HG03520 (cell line): ENCODE measurements around the gene LEKR1.

Experiments used
- ATAC-seq: cut with Tn5 transposase; IDR thresholded peaks from one replicate; pipeline ENCODE4 v1.9.1; 2021; ENCODE audit warnings: mild to moderate bottlenecking, moderate library complexity; ENCODE audit not compliant: unreplicated experiment

LEKR1 gene

DNA sequence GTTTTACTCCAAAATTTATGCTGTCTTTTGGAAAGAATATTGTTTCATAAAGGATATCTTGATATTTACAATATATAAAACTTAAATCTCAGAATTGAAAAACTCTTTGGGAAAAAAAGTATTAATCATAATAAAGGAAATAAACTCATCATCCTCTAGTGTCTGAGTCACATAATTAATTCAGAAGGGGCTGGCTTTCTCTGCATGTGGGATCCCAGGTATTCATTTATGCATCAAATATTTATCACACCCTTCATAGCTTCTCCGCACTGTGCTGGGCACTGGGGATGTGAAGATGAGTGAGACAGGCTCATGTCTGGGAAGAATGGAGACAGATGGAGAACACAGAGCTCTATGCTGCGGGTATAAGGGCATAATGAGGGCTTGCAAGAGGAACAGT is 268.1 kb downstream of the LEKR1 start:
- no peak for ATAC-seq

DNA sequence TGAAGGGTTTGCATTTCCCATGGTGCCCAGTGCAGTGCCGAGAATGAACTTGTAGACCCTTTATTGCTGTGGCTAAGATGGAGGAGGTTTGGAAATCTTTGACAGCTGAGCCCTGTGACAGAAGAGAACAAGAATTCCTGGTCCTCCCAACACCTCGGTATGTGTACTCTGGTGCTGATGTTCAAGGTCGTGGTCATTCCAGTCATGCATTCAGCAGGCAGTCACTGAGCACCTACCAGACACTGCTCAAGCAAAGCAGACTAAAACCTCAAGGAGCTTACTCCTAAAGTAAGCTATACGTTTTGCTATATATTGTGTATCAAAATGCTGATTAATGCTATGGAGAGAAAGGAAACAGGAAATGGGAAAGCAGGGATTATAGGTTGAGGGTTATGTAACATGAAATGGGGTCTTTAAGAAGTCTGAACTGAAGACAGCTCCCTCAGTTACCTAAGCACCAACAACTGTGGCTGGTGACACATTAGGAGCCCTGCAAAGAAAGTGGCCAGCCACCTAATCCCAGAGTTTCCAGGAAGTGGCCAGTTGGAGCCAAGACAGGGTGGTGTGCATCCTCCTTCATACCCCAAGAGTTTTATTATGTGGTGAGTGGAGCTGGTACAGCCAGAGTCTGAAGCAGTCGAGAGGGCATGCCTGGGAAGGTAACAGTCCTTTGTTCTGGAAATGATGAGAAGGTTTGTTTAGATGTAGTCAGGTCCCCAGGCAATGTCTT is 268.8 kb downstream of the LEKR1 start:
- ATAC-seq, result no peak
